ENCODE results near the gene SLITRK2.

Gene SLITRK2

GRCh38 chrX:145861818-145862217 lies 44.2 kb downstream of the SLITRK2 start:
- DNase-seq, result no peak

DNA sequence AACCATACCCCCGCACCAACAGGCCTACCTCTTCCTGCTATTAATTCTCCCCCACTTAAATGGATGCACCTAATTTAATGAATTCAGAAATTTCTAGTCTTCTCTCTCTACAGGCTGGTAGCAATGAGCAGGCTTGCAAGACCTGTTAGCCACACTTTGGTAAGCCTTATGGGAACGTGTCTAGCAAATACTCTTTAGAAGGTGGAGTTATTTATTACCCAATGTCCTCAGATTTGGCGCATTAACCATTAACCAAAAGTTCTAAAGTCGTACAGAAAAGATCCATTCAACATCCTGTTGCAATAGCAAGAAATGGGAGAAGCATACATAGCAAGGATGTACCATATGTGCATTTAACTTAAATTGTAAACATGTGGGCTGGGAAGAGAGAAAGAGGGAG lies 47.5 kb downstream of the SLITRK2 start:
- DNase-seq, result no peak
